ENCODE measurements around the gene LTF. TPM values are rescaled to one million over a fixed set of nuclear protein-coding genes. Genes with fewer than 3 reads are reported as not detected.

Gene LTF
- total RNA-seq, 1 donor from 2014 or later, result not detected

- Histone ChIP-seq H2AFZ (ENCODE audit: low read depth, low read length) (no peak overlapping the region), H3K4me2 (ENCODE audit: low read length) (no peak overlapping the region), H3K79me2 (ENCODE audit: insufficient read depth, low read length) (no peaks in the 10 kb centered on the region), H3K9ac (ENCODE audit: low read length) (no peak overlapping the region), H3K27ac (ENCODE audit: low read depth, low read length) (no peak overlapping the region), H3K9me3 (ENCODE audit: insufficient read depth, low read depth, low read length) (no peaks in the 10 kb centered on the region), H3K27me3 (ENCODE audit: insufficient read depth, low read length) (peaks cover 2% of the 10 kb centered on the region), H4K20me1 (ENCODE audit: insufficient read depth, low read length) (no peaks in the 10 kb centered on the region), H3K36me3 (ENCODE audit: insufficient read depth, low read length) (no peaks in the 10 kb centered on the region), H3K4me1 (ENCODE audit: insufficient read depth, low read length) (peaks cover 13% of the 10 kb centered on the region), H3K4me3 (ENCODE audit: insufficient read depth, low read depth, low read length) (no peak overlapping the region)
- Mint-ChIP-seq H3K27me3 (ENCODE audit: low read depth, unreplicated experiment) (no peaks in the 10 kb centered on the region), H3K4me1 (ENCODE audit: low read depth, unreplicated experiment) (peaks cover 6% of the 10 kb centered on the region), H3K9me3 (ENCODE audit: unreplicated experiment) (peaks cover 3% of the 10 kb centered on the region), H3K27ac (ENCODE audit: unreplicated experiment) (no peak overlapping the region), H3K36me3 (ENCODE audit: low read depth, unreplicated experiment) (no peaks in the 10 kb centered on the region), H3K4me3 (ENCODE audit: unreplicated experiment) (no peak overlapping the region)
- FAIRE-seq (no peak), DNase-seq (ENCODE audit: low read depth) (no peak)
- TF ChIP-seq EZH2 (IDR thresholded peaks at IDR 0.05; ENCODE audit: insufficient read depth, low read length) (no peak), CTCF (IDR thresholded peaks at IDR 0.05; ENCODE audit: insufficient read depth, low read depth, low read length) (no peak)
These were observed 63.9 kb downstream of the LTF start for GRCh38 chr3:46400846-46401245.

GRCh38 chr3:46400000-46400734 lies 64.5 kb downstream of the LTF start:
- no peaks in the 10 kb centered on the region for H3K36me3 Mint-ChIP-seq (ENCODE audit: low read depth, unreplicated experiment)
- peak; percentile 78 for DNase-seq (ENCODE audit: low read depth)
- no peak overlapping the region for H3K27ac Mint-ChIP-seq (ENCODE audit: unreplicated experiment)
- no peaks in the 10 kb centered on the region for H3K36me3 ChIP-seq (ENCODE audit: insufficient read depth, low read length)
- no peak for TF ChIP-seq CTCF (IDR thresholded peaks at IDR 0.05; ENCODE audit: insufficient read depth, low read depth, low read length)
- no peak for TF ChIP-seq EZH2 (IDR thresholded peaks at IDR 0.05; ENCODE audit: insufficient read depth, low read length)
- peaks cover 2% of the 10 kb centered on the region for H3K27me3 ChIP-seq (ENCODE audit: insufficient read depth, low read length)
- no peak overlapping the region for H3K27ac ChIP-seq (ENCODE audit: low read depth, low read length)
- H3K27me3 Mint-ChIP-seq (ENCODE audit: low read depth, unreplicated experiment), result no peaks in the 10 kb centered on the region
- no peaks in the 10 kb centered on the region for H3K9me3 ChIP-seq (ENCODE audit: insufficient read depth, low read depth, low read length)
- no peaks in the 10 kb centered on the region for H4K20me1 ChIP-seq (ENCODE audit: insufficient read depth, low read length)
- no peak overlapping the region for H3K9ac ChIP-seq (ENCODE audit: low read length)
- H3K9me3 Mint-ChIP-seq (ENCODE audit: unreplicated experiment), result peaks cover 3% of the 10 kb centered on the region
- peak overlapping the region; percentile 24 for H3K4me2 ChIP-seq (ENCODE audit: low read length)
- peaks cover 13% of the 10 kb centered on the region for H3K4me1 Mint-ChIP-seq (ENCODE audit: low read depth, unreplicated experiment)
- no peak for FAIRE-seq
- no peak overlapping the region for H3K4me3 ChIP-seq (ENCODE audit: insufficient read depth, low read depth, low read length)
- H2AFZ ChIP-seq (ENCODE audit: low read depth, low read length), result no peak overlapping the region
- H3K4me1 ChIP-seq (ENCODE audit: insufficient read depth, low read length), result peaks cover 13% of the 10 kb centered on the region
- no peak overlapping the region for H3K4me3 Mint-ChIP-seq (ENCODE audit: unreplicated experiment)
- no peaks in the 10 kb centered on the region for H3K79me2 ChIP-seq (ENCODE audit: insufficient read depth, low read length)

- H3K27ac Mint-ChIP-seq (ENCODE audit: unreplicated experiment), result no peak overlapping the region
- peaks cover 4% of the 10 kb centered on the region for H3K9me3 Mint-ChIP-seq (ENCODE audit: unreplicated experiment)
These were observed 65.1 kb downstream of the LTF start for GRCh38 chr3:46399557-46399956.

More at GRCh38 chr3:46399557-46399956, 65.1 kb downstream of the LTF start:
- Mint-ChIP-seq H3K36me3 (ENCODE audit: low read depth, unreplicated experiment) (no peaks in the 10 kb centered on the region), H3K4me3 (ENCODE audit: unreplicated experiment) (no peak overlapping the region), H3K27me3 (ENCODE audit: low read depth, unreplicated experiment) (no peaks in the 10 kb centered on the region), H3K4me1 (ENCODE audit: low read depth, unreplicated experiment) (peaks cover 17% of the 10 kb centered on the region)
- no peaks in the 10 kb centered on the region for H4K20me1 ChIP-seq (ENCODE audit: insufficient read depth, low read length)
- TF ChIP-seq EZH2 (IDR thresholded peaks at IDR 0.05; ENCODE audit: insufficient read depth, low read length), result no peak
- TF ChIP-seq CTCF (IDR thresholded peaks at IDR 0.05; ENCODE audit: insufficient read depth, low read depth, low read length), result no peak
- no peak overlapping the region for H3K27ac ChIP-seq (ENCODE audit: low read depth, low read length)
- H3K4me3 ChIP-seq (ENCODE audit: insufficient read depth, low read depth, low read length), result no peak overlapping the region
- H3K9ac ChIP-seq (ENCODE audit: low read length), result no peak overlapping the region
- H3K9me3 ChIP-seq (ENCODE audit: insufficient read depth, low read depth, low read length), result no peaks in the 10 kb centered on the region
- H3K4me1 ChIP-seq (ENCODE audit: insufficient read depth, low read length), result peaks cover 13% of the 10 kb centered on the region
- peak; percentile 12 for DNase-seq (ENCODE audit: low read depth)
- no peak overlapping the region for H2AFZ ChIP-seq (ENCODE audit: low read depth, low read length)
- H3K27me3 ChIP-seq (ENCODE audit: insufficient read depth, low read length), result peaks cover 2% of the 10 kb centered on the region
- no peaks in the 10 kb centered on the region for H3K36me3 ChIP-seq (ENCODE audit: insufficient read depth, low read length)
- no peak for FAIRE-seq
- H3K4me2 ChIP-seq (ENCODE audit: low read length), result peak overlapping the region; percentile 4
- H3K79me2 ChIP-seq (ENCODE audit: insufficient read depth, low read length), result no peaks in the 10 kb centered on the region

Data from astrocyte (in vitro differentiated cells and primary cell).